GM21737 (cell line): Measurements from ENCODE around the gene TACR1.
"Not testable (repeated sequence)": the region's sequence is repeated elsewhere in the genome, so short reads cannot be mapped to it uniquely, and the experiment has no call there.

ENCODE experiments used
- ATAC-seq: cut with Tn5 transposase; IDR thresholded peaks from one replicate; pipeline ENCODE4 v1.9.1; 2021; ENCODE audit warnings: mild to moderate bottlenecking, moderate library complexity; ENCODE audit not compliant: unreplicated experiment

Gene TACR1

GRCh38 chr2:75147884-75148283 is 51.4 kb downstream of the TACR1 start:
- ATAC-seq, result not testable (repeated sequence)

- no peak for ATAC-seq
Measured at GRCh38 chr2:75146606-75147332, 52.6 kb downstream of the TACR1 start.

DNA sequence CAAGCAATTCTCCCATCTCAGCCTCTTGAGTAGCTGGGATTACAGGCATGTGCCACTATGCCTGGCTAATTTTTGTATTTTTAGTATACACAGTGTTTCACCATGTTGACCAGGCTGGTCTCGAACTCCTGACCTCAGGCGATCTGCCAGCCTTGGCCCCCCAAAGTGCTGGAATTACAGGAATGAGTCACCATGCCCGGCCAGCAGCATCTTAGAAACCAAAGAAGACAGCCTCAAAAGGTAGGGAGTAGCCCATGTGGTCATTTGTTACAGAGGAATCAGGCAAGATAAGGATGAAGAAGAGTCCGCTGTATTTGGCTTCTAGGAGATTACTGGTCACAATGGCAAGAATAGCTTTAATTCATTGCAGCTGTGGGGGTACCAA is 53.1 kb downstream of the TACR1 start:
- ATAC-seq, result not testable (repeated sequence)

- no peak for ATAC-seq
Measured at GRCh38 chr2:75142081-75142480, 57.2 kb downstream of the TACR1 start.

- ATAC-seq, result no peak
Measured at GRCh38 chr2:75140288-75140687, 59.0 kb downstream of the TACR1 start.

DNA sequence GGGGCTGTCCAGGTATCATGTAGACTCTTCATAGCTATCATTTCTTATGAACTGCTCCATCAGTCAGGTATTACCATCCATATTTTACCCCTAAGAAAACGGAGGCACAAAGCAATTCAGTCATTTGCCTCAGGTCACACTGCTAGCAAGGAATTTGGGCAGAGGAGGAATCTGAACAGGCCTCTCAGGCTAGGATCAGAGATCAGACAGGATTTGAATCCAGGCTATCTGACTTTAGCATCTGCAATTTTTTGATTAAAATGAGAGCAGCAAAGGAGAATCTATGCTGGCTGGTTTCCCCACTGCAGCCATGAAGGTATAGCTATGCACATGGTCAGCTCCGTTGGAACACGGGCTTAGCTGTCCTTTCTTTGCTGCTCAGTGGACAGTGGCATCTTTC is 60.1 kb downstream of the TACR1 start:
- no peak for ATAC-seq

DNA sequence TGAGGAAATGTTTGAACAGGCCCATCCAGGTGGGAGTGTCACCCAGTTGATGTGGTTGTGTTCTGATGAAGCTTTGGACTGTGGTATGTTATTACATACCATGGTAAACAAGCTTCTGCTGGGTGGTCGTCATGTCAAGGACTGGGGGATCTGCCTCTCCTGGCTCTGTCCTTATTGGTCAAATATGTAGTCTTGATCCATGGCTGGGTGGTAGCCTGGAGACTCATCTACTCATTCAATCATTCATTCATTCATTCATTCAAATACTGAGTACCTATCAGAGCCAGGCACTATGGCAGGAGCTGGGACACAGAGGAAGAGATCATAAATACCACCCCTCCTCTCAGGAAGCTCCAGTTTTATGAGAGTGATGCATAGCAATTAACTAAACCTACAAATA is 60.8 kb downstream of the TACR1 start:
- ATAC-seq, result no peak

GRCh38 chr2:75135776-75136400 is 63.4 kb downstream of the TACR1 start:
- no peak for ATAC-seq

DNA sequence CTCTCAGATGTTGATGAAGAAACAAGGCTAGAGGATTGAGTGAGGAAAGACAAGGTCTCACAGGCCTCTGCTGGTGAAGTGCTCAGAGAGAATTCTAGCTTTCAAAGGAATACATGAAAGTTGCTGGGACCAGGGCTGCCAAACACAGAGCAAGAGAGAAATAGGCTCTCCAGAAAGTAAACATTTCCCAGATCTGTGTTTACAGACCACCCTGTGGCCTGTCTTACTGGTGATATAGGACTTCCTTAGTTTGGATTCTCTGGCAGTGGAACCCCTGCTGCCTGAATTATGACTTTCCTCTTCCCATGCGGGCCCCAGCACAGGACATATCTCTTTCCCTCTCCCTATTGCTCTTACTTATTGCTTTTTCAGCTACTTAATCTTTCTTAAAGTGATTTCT is 64.5 kb downstream of the TACR1 start:
- no peak for ATAC-seq

DNA sequence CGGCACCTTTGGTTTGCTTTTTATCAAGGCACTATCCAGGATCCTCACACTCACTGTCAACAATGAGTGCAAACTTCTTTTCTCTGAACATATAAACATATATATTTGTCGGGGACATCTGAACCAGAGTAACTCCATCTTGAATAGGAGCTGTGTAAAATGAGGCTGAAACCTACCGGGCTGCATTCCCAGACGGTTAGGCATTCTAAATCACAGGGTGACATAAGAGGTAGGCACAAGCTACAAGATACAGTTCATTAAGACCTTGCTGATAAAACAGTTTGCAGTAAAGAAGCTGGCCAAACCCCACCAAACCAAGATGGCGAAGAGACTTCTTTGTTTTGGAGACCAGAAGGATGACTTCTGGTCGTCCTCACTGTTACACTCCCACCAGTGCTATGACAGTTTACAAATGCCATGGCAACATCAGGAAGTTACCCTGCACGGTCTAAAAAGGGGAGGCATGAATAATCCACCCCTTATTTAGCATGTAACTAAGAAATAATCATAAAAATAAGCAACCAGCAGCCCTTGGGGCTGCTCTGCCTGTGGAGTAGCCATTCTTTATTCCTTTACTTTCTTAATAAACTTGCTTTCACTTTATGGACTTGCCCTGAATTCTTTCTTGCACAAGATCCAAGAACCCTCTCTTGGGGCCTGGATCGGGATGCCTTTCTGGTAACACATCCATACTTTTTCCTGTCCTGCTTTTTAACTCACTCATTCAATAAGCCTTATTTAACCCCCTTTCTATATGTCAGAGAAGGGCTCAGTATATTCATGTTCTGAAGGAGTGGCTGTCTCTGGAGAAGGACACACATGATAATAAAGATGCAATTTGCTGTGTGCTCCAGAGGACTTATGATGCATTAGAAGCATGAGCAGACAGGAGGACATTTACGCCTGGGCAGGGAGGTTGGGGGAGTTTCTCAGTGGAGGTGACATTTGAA is 65.4 kb downstream of the TACR1 start:
- ATAC-seq, result no peak

DNA sequence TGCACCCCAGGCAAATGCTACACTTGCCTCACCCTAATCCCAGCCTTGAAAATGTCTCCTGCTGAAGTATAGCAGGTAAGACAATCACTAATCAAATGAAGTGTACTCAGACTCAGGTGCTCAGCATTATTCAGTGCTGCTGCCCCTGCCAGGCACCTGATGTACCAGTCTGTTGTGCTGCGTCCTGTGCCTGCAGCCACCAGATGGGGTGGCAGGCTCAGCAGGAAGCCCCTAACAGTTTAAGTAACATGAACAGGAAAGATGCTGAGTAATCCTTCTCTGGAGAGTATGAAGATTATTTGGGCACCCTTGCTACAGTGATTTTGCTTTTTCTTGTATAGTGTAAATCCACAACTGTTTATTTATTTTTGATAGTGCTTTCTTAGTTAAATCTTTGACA is 69.1 kb downstream of the TACR1 start:
- ATAC-seq, result no peak

DNA sequence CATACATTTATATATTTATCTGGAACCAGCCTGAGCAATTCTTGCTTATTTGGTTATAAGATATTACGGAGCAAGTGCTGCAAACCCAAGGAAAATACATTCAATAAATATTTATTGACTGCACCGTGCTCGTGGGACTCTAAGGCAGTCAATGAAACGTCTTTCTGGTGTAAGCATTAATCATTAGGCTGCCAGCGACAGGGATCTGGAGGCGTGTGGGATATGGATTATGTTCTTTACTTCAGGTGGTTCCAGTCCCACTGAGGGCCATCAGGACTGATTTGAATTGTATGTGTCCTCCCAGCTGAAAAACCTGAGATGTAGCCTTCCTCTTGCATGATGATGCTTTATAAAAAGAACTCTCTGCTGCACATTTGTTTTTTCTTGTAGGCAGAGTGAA is 75.4 kb downstream of the TACR1 start:
- no peak for ATAC-seq

DNA sequence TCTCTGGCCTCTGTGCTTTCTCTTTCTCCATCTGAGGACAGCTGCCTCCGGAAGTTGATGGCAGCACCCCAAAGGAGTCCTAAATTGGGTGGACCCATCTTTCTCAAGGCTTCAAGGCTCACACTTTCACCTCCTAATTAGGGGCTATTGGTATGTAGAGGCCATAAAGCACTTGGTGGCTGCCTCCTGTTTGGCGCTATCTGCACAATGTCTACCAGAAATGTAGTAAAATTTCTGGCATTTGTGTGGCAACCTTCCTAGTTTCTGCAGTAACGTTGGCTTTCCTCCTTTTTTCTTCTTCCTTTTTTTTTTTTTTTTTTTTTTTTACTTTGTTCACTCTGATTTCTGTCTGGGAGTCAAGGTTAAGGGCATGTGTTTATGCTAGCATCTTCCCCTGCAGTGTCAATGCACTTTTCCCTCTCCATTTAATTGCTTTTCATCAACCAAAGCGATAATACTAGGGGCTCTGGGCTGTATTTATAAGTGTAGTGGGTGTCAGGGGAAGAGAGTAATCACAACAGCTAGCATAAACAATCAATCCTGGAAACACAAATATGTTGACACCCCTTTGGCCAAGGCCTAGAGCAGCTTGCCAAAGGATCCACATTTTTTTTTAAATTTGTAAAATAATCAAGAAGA is 86.0 kb downstream of the TACR1 start:
- no peak for ATAC-seq

GRCh38 chr2:75108937-75109482 is 90.3 kb downstream of the TACR1 start:
- no peak for ATAC-seq

- no peak for ATAC-seq
Measured at GRCh38 chr2:75102011-75102410, 97.3 kb downstream of the TACR1 start.

DNA sequence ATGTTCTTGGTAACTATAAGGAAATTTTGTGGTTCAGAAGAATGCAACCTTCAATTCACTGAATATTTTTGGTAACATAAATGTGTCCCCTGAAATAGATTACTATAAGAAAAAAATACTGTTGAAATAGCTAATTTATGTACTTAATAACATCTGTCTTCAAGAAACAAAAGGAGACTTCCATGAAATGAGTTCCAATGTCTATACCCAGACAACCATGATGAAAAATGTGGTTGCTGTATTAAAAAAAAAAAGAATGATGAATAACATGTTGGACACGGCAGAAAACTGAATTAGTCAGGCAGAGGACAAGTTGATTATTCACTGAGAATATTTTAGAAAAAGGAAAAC is 98.5 kb downstream of the TACR1 start:
- no peak for ATAC-seq

DNA sequence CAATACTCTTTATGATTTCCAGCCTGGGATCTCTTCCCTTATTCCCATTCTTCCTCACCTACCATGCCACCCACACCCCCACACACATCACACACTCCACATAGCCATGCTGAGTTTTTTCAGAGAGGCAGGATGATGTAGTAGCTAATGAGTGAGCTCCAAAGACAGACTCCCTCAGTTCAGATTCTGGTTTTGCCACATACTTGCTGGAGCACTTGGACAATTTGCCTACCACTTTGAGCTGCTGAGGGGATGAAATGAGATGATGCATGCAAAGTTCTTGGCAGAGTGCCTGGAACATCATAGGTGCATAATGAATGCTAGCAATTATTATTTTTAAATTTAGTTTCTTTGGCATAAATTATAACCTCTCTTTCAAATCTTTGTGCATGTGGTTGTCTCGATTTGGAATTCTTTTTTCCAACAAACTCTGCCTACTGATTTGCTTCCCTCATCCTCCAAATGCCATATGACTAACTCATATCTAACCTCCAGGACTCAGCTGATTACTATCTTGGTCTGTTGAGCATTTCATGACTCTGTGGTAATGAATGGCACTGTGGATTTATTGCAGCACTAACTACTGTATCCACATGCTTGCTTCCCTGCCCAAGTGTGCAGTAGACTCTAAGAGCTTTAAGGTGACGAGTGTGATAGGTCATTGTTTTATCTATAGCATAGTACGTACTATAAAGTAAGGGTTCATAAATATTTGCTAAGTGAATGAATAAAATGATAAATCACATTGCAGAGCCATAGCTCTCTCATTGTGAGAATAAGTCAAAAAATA is 99.1 kb downstream of the TACR1 start:
- no peak for ATAC-seq

GRCh38 chr2:75099521-75099922 is 99.8 kb downstream of the TACR1 start:
- ATAC-seq, result no peak

DNA sequence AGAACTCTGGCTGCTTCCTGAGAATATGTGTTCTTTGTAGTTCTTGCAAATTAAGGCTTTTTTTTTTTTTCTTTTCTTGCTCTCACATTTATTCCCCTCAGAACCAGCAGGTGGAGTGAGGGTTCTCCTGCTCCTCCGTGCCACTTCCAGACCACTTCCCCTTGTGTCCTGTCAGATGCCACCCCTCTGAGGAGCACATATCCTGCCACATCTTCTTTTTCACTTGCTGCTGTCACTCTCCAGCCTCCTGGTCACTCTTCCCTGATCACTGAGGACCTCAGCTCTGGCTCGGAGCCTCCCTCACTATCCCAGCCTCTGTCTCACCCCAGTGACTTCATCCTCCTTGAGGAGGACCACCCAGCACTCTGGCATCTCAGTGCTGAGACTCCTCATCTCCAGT is 100.5 kb downstream of the TACR1 start:
- ATAC-seq, result no peak

DNA sequence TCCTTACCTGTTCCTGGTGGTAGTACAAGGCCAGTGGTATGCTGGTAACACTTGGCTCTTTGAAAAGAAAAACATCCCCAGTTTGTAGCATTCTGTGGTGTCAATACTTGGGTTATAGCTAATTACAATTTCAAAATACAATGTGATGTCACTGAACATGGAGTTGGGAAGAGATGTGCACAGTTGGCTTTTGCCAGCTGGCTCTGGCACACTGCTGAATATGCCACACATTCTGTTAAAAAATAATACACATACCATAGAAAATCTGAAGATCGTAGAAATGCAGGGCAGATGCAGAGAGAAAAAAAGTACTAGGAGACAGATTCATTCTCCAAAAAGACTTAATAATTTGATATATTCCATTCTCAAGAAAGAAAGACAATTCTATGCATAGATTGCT is 101.5 kb downstream of the TACR1 start:
- no peak for ATAC-seq
